GM23338 (cell line): ENCODE measurements around the gene SMYD3. TPM values are rescaled to one million over a fixed set of nuclear protein-coding genes. Genes with fewer than 3 reads are reported as not detected.
A peak's percentile ranks its signal among the peaks of the same experiment; 100 is the strongest.

Experiments
- ATAC-seq: fragments of 200-7000 bp; cut with Tn5 transposase; 3 replicates; pipeline ENCODE4 v1.9.1; 2020
- DNase-seq: peaks from one replicate; pipeline ENCODE4 v3.0.0-alpha.2; 2015; ENCODE audit warnings: low spot score
- H2AFZ ChIP-seq: fragments of 200-600 bp; sonication (generic); 2 replicates; pipeline ENCODE4 v1.8.0; 2016; ENCODE audit warnings: antibody characterized with exemption, mild to moderate bottlenecking, moderate library complexity
- H3F3A ChIP-seq: fragments of 200-600 bp; sonication (generic); replicated peaks from 2 replicates; pipeline ENCODE4 v1.8.0; 2017; ENCODE audit warnings: antibody characterized with exemption, mixed run types, low read depth
- H3K27ac ChIP-seq: fragments of 200-600 bp; sonication (generic); 2 replicates; pipeline ENCODE4 v1.6.1; 2016; ENCODE audit warnings: low read depth
- H3K27me3 ChIP-seq: fragments of 200-600 bp; sonication (generic); 2 replicates; pipeline ENCODE4 v1.8.0; 2016; ENCODE audit warnings: mild to moderate bottlenecking, mixed run types, moderate library complexity; ENCODE audit not compliant: insufficient read depth
- H3K36me3 ChIP-seq: fragments of 200-600 bp; sonication (generic); 2 replicates; pipeline ENCODE4 v1.8.0; 2016; ENCODE audit warnings: mild to moderate bottlenecking; ENCODE audit not compliant: insufficient read depth
- H3K4me1 ChIP-seq: fragments of 200-600 bp; sonication (generic); 2 replicates; pipeline ENCODE4 v1.8.0; 2016; ENCODE audit warnings: mild to moderate bottlenecking, moderate library complexity; ENCODE audit not compliant: insufficient read depth
- H3K4me2 ChIP-seq: fragments of 200-600 bp; sonication (generic); 2 replicates; pipeline ENCODE4 v1.7.1; 2017; ENCODE audit warnings: mixed run types
- H3K4me3 ChIP-seq: fragments of 200-600 bp; sonication (generic); 2 replicates; pipeline ENCODE4 v1.6.1; 2016; ENCODE audit warnings: mixed run types
- H3K79me2 ChIP-seq: fragments of 200-600 bp; sonication (generic); replicated peaks from 2 replicates; pipeline ENCODE4 v1.8.0; 2017; ENCODE audit warnings: mild to moderate bottlenecking; ENCODE audit not compliant: insufficient read depth
- H3K9me2 ChIP-seq: fragments of 200-600 bp; sonication (generic); 2 replicates; pipeline ENCODE4 v1.8.0; 2017; ENCODE audit not compliant: insufficient read depth
- H4K20me1 ChIP-seq: fragments of 200-600 bp; sonication (generic); replicated peaks from 2 replicates; pipeline ENCODE4 v1.8.0; 2017; ENCODE audit warnings: mild to moderate bottlenecking; ENCODE audit not compliant: insufficient read depth
- H3K27ac Mint-ChIP-seq: 2 replicates; pipeline ENCODE4 v1.8.0; 2020; ENCODE audit warnings: inconsistent platforms, mild to moderate bottlenecking, moderate library complexity, mixed read lengths
- H3K27me3 Mint-ChIP-seq: 3 replicates; pipeline ENCODE4 v1.8.0; 2022; ENCODE audit warnings: low read depth, mild to moderate bottlenecking, moderate library complexity, mixed read lengths, inconsistent platforms; ENCODE audit not compliant: insufficient read depth, poor library complexity
- H3K36me3 Mint-ChIP-seq: 3 replicates; pipeline ENCODE4 v1.8.0; 2021; ENCODE audit warnings: low read depth, mild to moderate bottlenecking, inconsistent platforms, moderate library complexity, mixed read lengths
- H3K4me1 Mint-ChIP-seq: 3 replicates; pipeline ENCODE4 v1.8.0; 2020; ENCODE audit warnings: mild to moderate bottlenecking, inconsistent platforms, mixed read lengths
- H3K4me3 Mint-ChIP-seq: 3 replicates; pipeline ENCODE4 v1.8.0; 2021; ENCODE audit warnings: moderate library complexity, mild to moderate bottlenecking, inconsistent platforms, mixed read lengths
- H3K9me3 Mint-ChIP-seq: 3 replicates; pipeline ENCODE4 v1.8.0; 2020; ENCODE audit warnings: moderate library complexity, mild to moderate bottlenecking, inconsistent platforms, mixed read lengths
- CREB1 ChIP-seq: fragments of 250-450 bp; sonication (Bioruptor Pico); IDR thresholded peaks from 2 replicates; pipeline ENCODE4 v1.5.0; 2020; ENCODE audit warnings: low read depth, mild to moderate bottlenecking, moderate library complexity
- CTCF ChIP-seq, 2 experiments: fragments of 200-600 bp in 1 of 2; sonication (generic) in 1 of 2; conservative IDR thresholded peaks; 2 replicates each; pipeline versions ENCODE4 v1.5.1 to v1.6.1; 2016 to 2017; ENCODE audit warnings: antibody characterized with exemption in 2 of 2, low read depth in 2 of 2, mild to moderate bottlenecking in 2 of 2, moderate library complexity in 1 of 2
- ETS1 ChIP-seq: IDR thresholded peaks from 2 replicates; pipeline ENCODE4 v1.6.1; 2016; ENCODE audit warnings: antibody characterized with exemption
- EZH2 ChIP-seq: fragments of 200-600 bp; sonication (generic); IDR thresholded peaks from one replicate; pipeline ENCODE4 v1.8.0; 2017; ENCODE audit warnings: antibody characterized with exemption, mild to moderate bottlenecking, low read depth; ENCODE audit not compliant: unreplicated experiment
- EZH2phosphoT487 ChIP-seq: fragments of 200-600 bp; sonication (generic); IDR thresholded peaks from one replicate; pipeline ENCODE4 v1.8.1; 2018; ENCODE audit warnings: antibody characterized with exemption; ENCODE audit not compliant: unreplicated experiment
- JUNB ChIP-seq: IDR thresholded peaks from one replicate; pipeline ENCODE4 v1.6.1; 2016; ENCODE audit warnings: antibody characterized with exemption; ENCODE audit not compliant: unreplicated experiment
- NANOG ChIP-seq: IDR thresholded peaks from 2 replicates; pipeline ENCODE4 v1.6.1; 2016; ENCODE audit warnings: antibody characterized with exemption, borderline replicate concordance
- POLR2AphosphoS5 ChIP-seq: IDR thresholded peaks from 2 replicates; pipeline ENCODE4 v1.6.1; 2016; ENCODE audit warnings: antibody characterized with exemption, low read depth
- REST ChIP-seq: IDR thresholded peaks from one replicate; pipeline ENCODE4 v1.6.1; 2018; ENCODE audit warnings: antibody characterized with exemption; ENCODE audit not compliant: unreplicated experiment
- STAT1 ChIP-seq: IDR thresholded peaks from one replicate; pipeline ENCODE4 v1.6.1; 2016; ENCODE audit warnings: antibody characterized with exemption; ENCODE audit not compliant: unreplicated experiment
- ZNF114 ChIP-seq: fragments of 250-450 bp; sonication (Bioruptor Pico); IDR thresholded peaks from 2 replicates; pipeline ENCODE4 v1.5.0; 2020; ENCODE audit warnings: mild to moderate bottlenecking, moderate library complexity
- ZNF331 ChIP-seq: fragments of 250-450 bp; sonication (Bioruptor Pico); IDR thresholded peaks from 2 replicates; pipeline ENCODE4 v1.5.0; 2020; ENCODE audit warnings: low read depth, mild to moderate bottlenecking, moderate library complexity
- ZNF462 ChIP-seq: fragments of 250-450 bp; sonication (Bioruptor Pico); IDR thresholded peaks from 2 replicates; pipeline ENCODE4 v1.5.0; 2020; ENCODE audit warnings: mild to moderate bottlenecking, moderate library complexity
- polyA plus RNA-seq: library from polyadenylated mRNA; unstranded; fragments of >200 nt; fragmentation: Nextera tagmentation; extraction: Ambion mirVana; gene quantifications from 2 replicates; pipeline ENCODE4 v1.2.1, GENCODE V29; 2016
- total RNA-seq: library from RNA; depleted of rRNA; stranded (reverse); fragments of >200 nt; shearing (Covaris generic); gene quantifications from 2 replicates; pipeline ENCODE4 v1.2.3, GENCODE V29; 2014

SMYD3 gene
- total and polyA plus RNA-seq, 2 experiments from 2014 or later: 31.8 to 34.4 TPM

- Histone ChIP-seq H3K4me3 (no peak overlapping the region), H3K27ac (no peak overlapping the region), H3K4me2 (no peak overlapping the region), H3K27me3 (no peaks in the 10 kb centered on the region), H3K4me1 (0 out of 2 replicates have a peak, but pooled peaks cover 3% of the 10 kb centered on the region), H3K36me3 (no peaks in the 10 kb centered on the region), H3K79me2 (no peaks in the 10 kb centered on the region), H3K9me2 (no peaks in the 10 kb centered on the region), H3F3A (no peaks in the 10 kb centered on the region), H4K20me1 (no peaks in the 10 kb centered on the region), H2AFZ (no peak overlapping the region)
- H3K4me3 Mint-ChIP-seq: no peak overlapping the region
- ATAC-seq: peak; percentile 78
- peaks cover 23% of the 10 kb centered on the region for H3K4me1 Mint-ChIP-seq
- peak; percentile 11 for DNase-seq
- TF ChIP-seq CREB1 (CRISPR knock-in tag) (no peak), JUNB (no peak), ZNF331 (CRISPR knock-in tag) (no peak), EZH2phosphoT487 (no peak), REST (no peak), EZH2 (no peak), STAT1 (no peak), ETS1 (no peak), ZNF114 (CRISPR knock-in tag) (no peak), ZNF462 (CRISPR knock-in tag) (no peak), NANOG (no peak), CTCF (conservative IDR thresholded peaks at IDR 0.05; ENCODE audit: low read depth in 2 of 2) (no peak), POLR2AphosphoS5 (no peak)
- H3K27ac Mint-ChIP-seq: peak overlapping the region; percentile 64
- H3K27me3 Mint-ChIP-seq: peaks cover 1% of the 10 kb centered on the region
- H3K36me3 Mint-ChIP-seq: no peaks in the 10 kb centered on the region
- H3K9me3 Mint-ChIP-seq: no peaks in the 10 kb centered on the region
Observed at GRCh38 chr1:246197076-246197475, 310.0 kb downstream of the SMYD3 start.
